HepG2 (cell line): Measurements from ENCODE around the gene GAS2L1. TPM values are rescaled to one million over a fixed set of nuclear protein-coding genes. Genes with fewer than 3 reads are reported as not detected.

Experiments
- ATF7-NPFF ChIP-seq: sonication (generic); formaldehyde crosslinking; IDR thresholded peaks from 2 replicates; pipeline ENCODE4 v1.8.1; 2023; ENCODE audit warnings: mild to moderate bottlenecking, low read depth, missing genetic modification reagents, moderate library complexity
- CBFB ChIP-seq: sonication (generic); formaldehyde crosslinking; IDR thresholded peaks from 2 replicates; pipeline ENCODE4 v1.4.0; 2020; ENCODE audit warnings: missing genetic modification reagents
- CCAR2 ChIP-seq: fragments of 200-400 bp; formaldehyde crosslinking; optimal IDR thresholded peaks from 2 replicates; pipeline ENCODE3; 2018; ENCODE audit warnings: low read depth, mild to moderate bottlenecking, low read length, moderate library complexity
- E2F2 ChIP-seq: sonication (generic); formaldehyde crosslinking; IDR thresholded peaks from 2 replicates; pipeline ENCODE4 v1.4.0; 2020; ENCODE audit warnings: missing genetic modification reagents, borderline replicate concordance
- GABPA ChIP-seq, 2 experiments: IDR thresholded peaks; 2 replicates each; pipeline ENCODE4 v1.6.1; 2011 to 2016; ENCODE audit warnings: low read depth in 2 of 2, low read length in 1 of 2, missing biosample characterization in 1 of 2, missing genetic modification characterization in 1 of 2
- HIC2 ChIP-seq: sonication (generic); formaldehyde crosslinking; IDR thresholded peaks from 2 replicates; pipeline ENCODE4 v1.9.0; 2022; ENCODE audit warnings: low read depth, missing genetic modification reagents
- HOXA5 ChIP-seq: sonication (generic); formaldehyde crosslinking; IDR thresholded peaks from 2 replicates; pipeline ENCODE4 v1.4.0; 2020; ENCODE audit warnings: missing genetic modification reagents
- RARA ChIP-seq: IDR thresholded peaks from 2 replicates; pipeline ENCODE4 v1.6.1; 2016; ENCODE audit warnings: missing genetic modification reagents, missing compliant biosample characterization
- U2AF1 ChIP-seq: fragments of 200-400 bp; formaldehyde crosslinking; optimal IDR thresholded peaks from 2 replicates; pipeline ENCODE3; 2017; ENCODE audit warnings: mild to moderate bottlenecking, low read depth, low read length
- ZBTB20 ChIP-seq: sonication (generic); formaldehyde crosslinking; IDR thresholded peaks from 2 replicates; pipeline ENCODE4 v1.8.1; 2023; ENCODE audit warnings: missing genetic modification reagents, low read depth, mild to moderate bottlenecking, borderline replicate concordance
- ZC3H4 ChIP-seq: sonication (generic); formaldehyde crosslinking; IDR thresholded peaks from 2 replicates; pipeline ENCODE4 v1.4.0; 2020; ENCODE audit warnings: missing genetic modification reagents, borderline replicate concordance
- ZNF142 ChIP-seq: sonication (generic); formaldehyde crosslinking; IDR thresholded peaks from 2 replicates; pipeline ENCODE4 v1.4.0; 2020; ENCODE audit warnings: missing genetic modification reagents
- ZNF18 ChIP-seq: sonication (generic); formaldehyde crosslinking; IDR thresholded peaks from 2 replicates; pipeline ENCODE4 v1.8.0; 2022; ENCODE audit warnings: mild to moderate bottlenecking, missing genetic modification reagents; ENCODE audit not compliant: insufficient replicate concordance
- ZNF234 ChIP-seq: sonication (generic); formaldehyde crosslinking; conservative IDR thresholded peaks from 2 replicates; pipeline ENCODE4 v1.5.1; 2020; ENCODE audit warnings: mild to moderate bottlenecking, missing genetic modification reagents
- ZNF326 ChIP-seq: sonication (generic); formaldehyde crosslinking; IDR thresholded peaks from 2 replicates; pipeline ENCODE4 v1.4.0; 2020; ENCODE audit warnings: missing genetic modification reagents, borderline replicate concordance
- ZNF44 ChIP-seq: sonication (generic); formaldehyde crosslinking; IDR thresholded peaks from 2 replicates; pipeline ENCODE4 v1.5.1; 2020; ENCODE audit warnings: mild to moderate bottlenecking, missing genetic modification reagents
- ZNF7 ChIP-seq: IDR thresholded peaks from 2 replicates; pipeline ENCODE4 v1.6.1; 2016; ENCODE audit warnings: missing biosample characterization, missing genetic modification reagents
- ZSCAN29 ChIP-seq: sonication (generic); formaldehyde crosslinking; conservative IDR thresholded peaks from 2 replicates; pipeline ENCODE4 v1.4.0; 2020; ENCODE audit warnings: mild to moderate bottlenecking, missing genetic modification reagents
- polyA plus RNA-seq, 8 experiments: library from polyadenylated mRNA; depleted of rRNA in 3 of 8; stranded (reverse) in 7 of 8; unstranded in 1 of 8; fragments of >200 nt; fragmentation: Illumina TruSeq in 4 of 8; extraction: Trizol in 4 of 8; gene quantifications; 2 replicates each; pipeline versions ENCODE4 v1.2.1 to v1.2.3, GENCODE V29; 2011 to 2016; ENCODE audit warnings: low read depth in 4 of 8, missing spikeins in 1 of 8, mixed read lengths in 1 of 8; ENCODE audit not compliant: insufficient read depth in 1 of 8
- total RNA-seq, 5 experiments: library from RNA; depleted of rRNA; stranded (reverse); fragments of >200 nt; fragmentation: Illumina TruSeq; extraction: Trizol; gene quantifications; 2 replicates each; pipeline ENCODE4 v1.2.3, GENCODE V29; 2016; ENCODE audit warnings: low read depth in 1 of 5

Gene GAS2L1
- total and polyA plus RNA-seq, 2 of the 13 experiments (the other 11 are each of a cell fraction or from before 2014, with no cell fraction given) = 1.8 to 3.3 TPM

GRCh38 chr22:29267858-29268510 is 38.5 kb upstream of the GAS2L1 start, which contains the start of the genes EWSR1 and RHBDD3 (continued):
- 0 out of 2 replicates have a peak, but pooled peaks have one; percentile 22 for TF ChIP-seq ZNF142 (CRISPR knock-in tag)
- peak; percentile 9 for TF ChIP-seq U2AF1
- peak; percentile 9; the same call in 1 of the 2 replicates for TF ChIP-seq ZC3H4 (CRISPR knock-in tag)
- TF ChIP-seq RARA (CRISPR knock-in tag) = 0 out of 2 replicates have a peak, but pooled peaks have one; percentile 17
- 0 out of 2 replicates have a peak, but pooled peaks have one; percentile 54 for TF ChIP-seq HOXA5 (CRISPR knock-in tag)
- TF ChIP-seq E2F2 = no peak
- TF ChIP-seq ZNF18 (CRISPR knock-in tag) = peak; percentile 80
- TF ChIP-seq GABPA (IDR thresholded peaks at IDR 0.05; ENCODE audit: low read depth, low read length) = peak; percentile 4; the same call in 1 of the 2 replicates
- TF ChIP-seq GABPA (CRISPR knock-in tag; IDR thresholded peaks at IDR 0.05; ENCODE audit: low read depth) = no peak
- TF ChIP-seq CCAR2 = peak; percentile 39
- 0 out of 2 replicates have a peak, but pooled peaks have one; percentile 29 for TF ChIP-seq ZNF44 (CRISPR knock-in tag)
- TF ChIP-seq ATF7-NPFF = 0 out of 2 replicates have a peak, but pooled peaks have one; percentile 21
- no peak for TF ChIP-seq ZNF326
- no peak for TF ChIP-seq ZNF7 (CRISPR knock-in tag)
- 0 out of 2 replicates have a peak, but pooled peaks have one; percentile 25 for TF ChIP-seq ZNF234 (CRISPR knock-in tag)
- TF ChIP-seq HIC2 (CRISPR knock-in tag) = no peak; the same call in 1 of the 2 replicates
- 0 out of 2 replicates have a peak, but pooled peaks have one; percentile 28 for TF ChIP-seq CBFB
- peak; percentile 81; the same call in 1 of the 2 replicates for TF ChIP-seq ZSCAN29 (CRISPR knock-in tag)
- peak; percentile 67 for TF ChIP-seq ZBTB20 (CRISPR knock-in tag)
